Stomach smooth muscle (tissue), 2 donors: ENCODE data around the gene COL4A2.

Source experiments
- H3K27ac ChIP-seq: one replicate; pipeline ENCODE4 v1.7.0; 2013; ENCODE audit warnings: mild to moderate bottlenecking, low read length, inconsistent platforms
- H3K27me3 ChIP-seq, 2 donors: one replicate each; pipeline ENCODE4 v1.7.0; 2013; ENCODE audit warnings: low read length in 2 of 2; ENCODE audit not compliant: insufficient read depth in 2 of 2, control insufficient read depth in 1 of 2
- H3K36me3 ChIP-seq, 2 donors: one replicate each; pipeline ENCODE4 v1.7.0; 2013; ENCODE audit warnings: low read length in 2 of 2; ENCODE audit not compliant: control insufficient read depth in 2 of 2, insufficient read depth in 2 of 2
- H3K4me1 ChIP-seq: one replicate; pipeline ENCODE4 v1.7.0; 2013; ENCODE audit warnings: low read length; ENCODE audit not compliant: control insufficient read depth, insufficient read depth
- H3K4me3 ChIP-seq, 2 donors: one replicate each; pipeline ENCODE4 v1.7.0; 2013; ENCODE audit warnings: low read length in 2 of 2
- H3K9ac ChIP-seq, 2 donors: one replicate each; pipeline ENCODE4 v1.7.0; 2013; ENCODE audit warnings: low read length in 2 of 2, mild to moderate bottlenecking in 1 of 2
- H3K9me3 ChIP-seq, 2 donors: one replicate each; pipeline ENCODE4 v1.7.0; 2013; ENCODE audit warnings: low read length in 2 of 2; ENCODE audit not compliant: control insufficient read depth in 2 of 2
- donor health status: healthy.
- donor health status: Pancreatic carcinoma.

COL4A2 gene

DNA sequence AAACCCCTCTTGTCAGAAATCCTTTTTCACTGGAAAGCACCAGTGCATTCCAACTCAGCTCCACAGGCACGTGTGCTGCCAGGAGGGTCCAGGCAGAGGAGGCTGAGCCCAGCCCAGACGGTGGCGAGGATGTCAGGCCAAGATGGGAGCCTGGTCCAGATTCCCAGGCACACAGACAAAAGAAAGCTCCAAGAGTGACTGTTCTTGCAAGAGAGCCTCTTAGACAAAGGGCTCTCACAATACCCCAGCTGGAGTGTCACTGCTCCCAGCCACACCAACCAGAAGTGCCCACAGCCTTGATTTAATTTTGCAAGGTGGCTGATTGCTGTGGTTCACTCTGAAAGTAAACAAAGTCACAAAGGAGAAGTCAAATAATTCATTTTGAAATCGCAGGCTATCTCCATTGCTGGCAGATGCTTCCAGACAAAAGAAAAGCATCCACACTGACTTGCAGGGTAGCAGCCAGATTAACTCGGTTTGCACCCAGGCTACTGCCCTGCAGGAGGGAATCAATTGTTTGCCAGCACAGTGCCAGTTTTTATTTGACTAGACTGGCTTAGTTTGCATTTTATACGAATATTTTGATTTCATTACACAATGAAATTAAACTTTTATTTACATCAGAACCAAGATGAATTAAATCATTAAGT, 159.3 kb downstream of the COL4A2 start:
- no peaks in the 10 kb centered on the region for H3K27me3 ChIP-seq
- no peak overlapping the region for H3K4me3 ChIP-seq
- no peaks in the 10 kb centered on the region for H3K4me1 ChIP-seq
- H3K36me3 ChIP-seq: peaks cover 89 to 92% of the 10 kb centered on the region in 2 donors
- H3K27ac ChIP-seq: no peak overlapping the region
- H3K9ac ChIP-seq: no peak overlapping the region
- no peaks in the 10 kb centered on the region for H3K9me3 ChIP-seq

DNA sequence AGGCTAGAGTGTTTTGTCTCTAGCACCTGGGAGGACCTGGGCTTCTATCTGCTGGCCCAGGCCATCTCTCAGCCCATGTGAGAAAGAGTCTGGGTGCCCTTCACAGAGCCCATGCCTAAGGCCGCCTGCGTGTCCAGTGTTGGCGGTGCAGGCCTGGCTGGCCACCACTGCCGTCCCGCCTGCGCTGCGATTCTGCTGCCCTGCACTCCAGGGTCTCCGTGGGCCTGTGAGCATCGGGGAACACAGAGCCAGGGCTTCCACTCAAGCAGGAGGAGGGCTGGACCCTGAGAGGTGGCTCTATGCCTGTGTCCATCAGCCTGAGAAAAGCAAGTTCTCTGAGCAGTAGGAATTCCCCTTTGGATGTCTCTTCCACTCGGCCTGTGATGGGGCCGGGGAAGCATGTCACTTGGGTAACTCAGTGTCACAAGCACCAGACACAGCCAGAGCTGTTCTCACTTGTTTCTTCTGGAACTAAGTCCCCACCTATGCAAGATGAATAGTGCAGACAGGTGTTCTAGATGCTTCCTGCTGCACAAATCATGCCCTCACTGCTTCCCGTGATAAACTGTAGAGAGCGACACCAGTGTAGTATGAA, 160.5 kb downstream of the COL4A2 start:
- H3K4me1 ChIP-seq: peaks cover 5% of the 10 kb centered on the region
- H3K27ac ChIP-seq: no peak overlapping the region
- H3K4me3 ChIP-seq: no peak overlapping the region
- no peaks in the 10 kb centered on the region for H3K9me3 ChIP-seq
- no peaks in the 10 kb centered on the region for H3K27me3 ChIP-seq
- peaks cover 86 to 88% of the 10 kb centered on the region in 2 donors for H3K36me3 ChIP-seq
- no peak overlapping the region for H3K9ac ChIP-seq

DNA sequence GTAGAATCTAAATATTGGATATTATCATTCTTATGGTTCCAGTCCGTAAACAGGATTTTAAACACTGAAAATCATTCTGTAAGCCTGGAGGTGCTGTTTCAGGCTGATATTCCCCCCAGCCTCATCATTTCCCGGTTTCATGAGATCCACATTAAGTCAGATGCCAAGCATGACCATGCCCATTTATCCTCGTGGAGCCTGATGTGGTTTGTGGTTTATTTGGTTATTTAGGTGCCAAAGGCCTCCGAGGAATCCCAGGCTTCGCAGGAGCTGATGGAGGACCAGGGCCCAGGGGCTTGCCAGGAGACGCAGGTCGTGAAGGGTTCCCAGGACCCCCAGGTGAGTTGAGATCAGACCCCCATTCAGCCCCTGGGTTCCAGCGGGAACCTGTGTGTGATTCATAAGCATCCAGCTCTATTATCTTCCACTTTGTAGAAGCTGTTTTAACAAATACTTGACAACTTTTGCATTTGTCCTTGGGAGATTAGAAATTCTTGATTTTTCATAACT, 162.0 kb downstream of the COL4A2 start:
- no peak overlapping the region for H3K4me3 ChIP-seq
- H3K9ac ChIP-seq: no peak overlapping the region
- no peaks in the 10 kb centered on the region for H3K27me3 ChIP-seq
- H3K27ac ChIP-seq: no peak overlapping the region
- H3K4me1 ChIP-seq: peaks cover 5% of the 10 kb centered on the region
- peaks cover 78 to 85% of the 10 kb centered on the region in 2 donors for H3K36me3 ChIP-seq
- H3K9me3 ChIP-seq: no peaks in the 10 kb centered on the region

DNA sequence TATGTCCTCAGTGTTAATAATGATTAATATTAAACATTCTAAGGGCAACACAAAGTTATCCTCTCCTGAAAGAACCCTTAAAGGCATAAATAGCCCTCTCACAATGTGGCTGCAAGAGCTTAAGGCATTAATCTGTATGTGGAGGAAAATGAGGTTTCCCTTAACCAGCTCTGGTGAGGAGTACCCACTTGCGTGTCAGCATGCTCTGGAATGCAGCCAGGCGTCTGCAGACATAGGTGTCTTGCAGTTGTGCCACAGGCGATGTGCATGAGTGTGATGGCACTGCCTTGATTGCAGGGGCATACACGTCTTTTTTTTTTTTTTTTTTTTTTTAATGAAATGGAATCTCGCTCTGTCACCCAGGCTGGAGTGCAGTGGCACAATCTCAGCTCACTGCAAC, 162.5 kb downstream of the COL4A2 start:
- no peak overlapping the region for H3K4me3 ChIP-seq
- peaks cover 5% of the 10 kb centered on the region for H3K4me1 ChIP-seq
- peaks cover 79 to 86% of the 10 kb centered on the region in 2 donors for H3K36me3 ChIP-seq
- no peak overlapping the region for H3K27ac ChIP-seq
- H3K27me3 ChIP-seq: no peaks in the 10 kb centered on the region
- no peaks in the 10 kb centered on the region for H3K9me3 ChIP-seq
- H3K9ac ChIP-seq: no peak overlapping the region

DNA sequence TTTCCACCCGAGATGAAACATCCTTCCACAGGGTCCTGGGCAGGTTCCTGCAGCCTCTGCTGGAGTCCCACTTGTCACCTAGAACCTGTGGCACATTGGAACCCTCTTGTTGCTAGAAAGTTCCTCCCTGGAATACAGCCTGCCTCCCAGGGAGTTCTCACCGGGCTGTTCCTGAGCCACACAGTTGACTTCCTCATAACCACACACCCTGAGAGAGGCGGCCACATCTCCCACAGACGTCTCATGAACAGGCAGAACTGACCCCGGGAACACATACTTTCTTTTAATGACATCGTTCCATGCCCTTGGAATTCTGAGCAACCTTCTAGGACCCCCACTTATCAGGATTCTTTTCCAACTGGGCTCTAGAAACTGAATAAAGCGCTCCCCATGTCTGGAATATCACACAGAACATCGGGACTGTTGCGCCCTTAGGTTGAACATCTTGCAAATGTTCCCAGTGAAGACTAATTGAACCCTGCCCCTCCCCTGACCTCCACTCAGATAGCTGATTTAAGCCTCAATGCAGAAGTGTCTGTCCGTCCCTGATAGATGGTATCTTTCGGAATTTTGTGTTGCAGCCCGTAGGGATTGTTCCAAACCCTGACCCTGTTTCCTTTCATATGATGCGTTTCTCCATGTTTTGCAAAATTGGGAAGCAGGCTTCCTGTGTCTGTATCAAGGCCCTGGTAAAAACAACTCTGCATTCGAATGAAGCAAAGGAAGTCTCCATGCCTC, 163.4 kb downstream of the COL4A2 start:
- Histone ChIP-seq H3K9ac (no peak overlapping the region), H3K36me3 (peaks cover 80 to 88% of the 10 kb centered on the region in 2 donors), H3K4me3 (no peak overlapping the region), H3K9me3 (no peaks in the 10 kb centered on the region), H3K27me3 (no peaks in the 10 kb centered on the region), H3K27ac (no peak overlapping the region), H3K4me1 (peaks cover 5% of the 10 kb centered on the region)

DNA sequence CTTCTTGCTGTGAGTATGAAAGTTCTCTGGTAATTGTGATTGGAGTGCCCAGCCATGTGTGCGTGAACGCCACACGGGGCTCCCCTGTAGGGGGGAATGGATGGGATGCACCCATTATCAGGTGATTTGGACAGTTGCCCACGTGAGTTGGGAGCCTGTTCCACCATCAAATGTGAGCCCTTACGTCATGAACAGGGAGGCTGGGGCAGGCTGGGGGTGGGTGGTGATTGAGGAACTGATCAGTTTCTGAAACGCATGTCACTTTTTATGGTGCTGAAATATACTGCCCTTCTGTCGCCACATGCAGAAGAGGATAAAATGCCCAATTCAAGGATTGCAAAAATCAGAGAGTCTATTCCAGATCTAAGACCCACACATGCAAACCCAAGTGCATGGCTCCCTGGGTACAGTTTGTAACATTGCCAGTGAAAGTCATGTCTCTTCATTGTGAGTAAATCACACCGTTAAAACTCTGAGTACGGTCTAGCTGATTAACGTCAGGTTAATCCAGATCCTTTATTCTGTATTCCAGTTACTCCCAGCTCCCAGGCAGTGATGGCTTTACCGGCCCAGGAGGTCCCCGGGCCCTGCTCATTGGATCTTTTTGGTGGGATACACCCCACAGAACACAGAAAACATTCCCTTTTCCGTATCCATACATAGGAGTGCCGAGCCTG, 164.2 kb downstream of the COL4A2 start:
- Histone ChIP-seq H3K36me3 (peaks cover 80 to 88% of the 10 kb centered on the region in 2 donors), H3K9ac (no peak overlapping the region), H3K4me3 (no peak overlapping the region), H3K4me1 (peaks cover 5% of the 10 kb centered on the region), H3K9me3 (no peaks in the 10 kb centered on the region), H3K27ac (no peak overlapping the region), H3K27me3 (no peaks in the 10 kb centered on the region)

DNA sequence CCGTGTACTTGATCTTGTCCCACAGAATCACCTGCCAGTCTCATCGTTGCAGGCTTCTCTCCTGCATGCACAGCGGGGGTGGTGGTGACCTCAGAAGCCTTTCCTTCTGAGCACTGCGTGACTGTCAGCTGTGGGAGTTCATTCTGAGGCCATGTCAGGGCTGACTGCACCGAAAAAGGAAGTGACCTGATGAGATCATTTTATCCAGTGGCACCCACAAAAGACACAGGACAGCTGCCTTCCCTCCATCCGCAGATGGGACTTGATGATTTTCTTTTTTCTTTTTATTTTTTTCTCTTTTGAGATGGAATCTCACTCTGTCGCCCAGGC, 164.7 kb downstream of the COL4A2 start:
- Histone ChIP-seq H3K9ac (no peak overlapping the region), H3K36me3 (peaks cover 79 to 88% of the 10 kb centered on the region in 2 donors), H3K9me3 (no peaks in the 10 kb centered on the region), H3K4me3 (no peak overlapping the region), H3K27me3 (no peaks in the 10 kb centered on the region), H3K27ac (no peak overlapping the region), H3K4me1 (peaks cover 5% of the 10 kb centered on the region)

DNA sequence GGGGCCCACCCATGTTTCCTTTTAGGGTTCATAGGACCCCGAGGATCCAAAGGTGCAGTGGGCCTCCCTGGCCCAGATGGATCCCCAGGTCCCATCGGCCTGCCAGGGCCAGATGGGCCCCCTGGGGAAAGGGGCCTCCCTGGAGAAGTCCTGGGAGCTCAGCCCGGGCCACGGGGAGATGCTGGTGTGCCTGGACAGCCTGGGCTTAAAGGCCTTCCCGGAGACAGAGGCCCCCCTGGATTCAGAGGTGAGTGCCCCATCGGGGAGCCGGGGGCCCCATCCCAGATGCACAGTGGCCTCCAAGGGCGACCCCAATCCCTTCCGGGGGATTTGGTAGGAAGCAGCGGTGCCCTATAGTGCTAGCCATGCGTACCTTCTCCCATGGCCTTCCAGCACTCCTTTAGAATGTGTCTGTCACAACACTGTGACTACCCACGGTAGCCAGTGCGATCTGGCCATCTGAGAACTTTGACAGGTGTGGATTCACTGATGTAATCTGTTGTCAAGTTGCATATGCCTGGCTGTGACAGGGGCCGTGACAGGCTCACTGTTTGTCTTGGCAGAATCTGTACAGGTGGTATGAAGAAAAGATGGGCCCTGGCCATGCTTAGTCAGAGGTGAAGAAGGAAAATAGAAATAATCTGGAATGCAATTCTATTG, 165.9 kb downstream of the COL4A2 start:
- Histone ChIP-seq H3K27me3 (no peaks in the 10 kb centered on the region), H3K4me1 (peaks cover 8% of the 10 kb centered on the region), H3K9me3 (no peaks in the 10 kb centered on the region), H3K9ac (no peak overlapping the region), H3K27ac (no peak overlapping the region), H3K36me3 (peaks cover 77 to 78% of the 10 kb centered on the region in 2 donors), H3K4me3 (no peak overlapping the region)

DNA sequence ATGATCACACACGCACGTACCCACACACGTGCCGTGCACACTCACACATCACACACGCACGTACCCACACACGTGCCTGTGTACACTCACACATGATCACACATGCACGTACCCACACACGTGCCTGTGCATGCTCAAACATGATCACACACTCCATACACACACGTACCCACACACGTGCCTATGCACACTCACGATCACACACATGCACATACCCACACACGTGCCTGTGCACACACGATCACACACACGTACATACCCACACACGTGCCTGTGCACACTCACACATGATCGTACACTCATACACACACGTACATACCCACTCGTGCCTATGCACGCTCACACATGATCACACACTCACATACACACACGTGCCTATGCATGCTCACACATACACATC, 167.6 kb downstream of the COL4A2 start:
- Histone ChIP-seq H3K36me3 (peaks cover 71 to 72% of the 10 kb centered on the region in 2 donors), H3K9ac (no peak overlapping the region), H3K9me3 (no peaks in the 10 kb centered on the region), H3K4me1 (peaks cover 16% of the 10 kb centered on the region), H3K27me3 (no peaks in the 10 kb centered on the region), H3K27ac (no peak overlapping the region), H3K4me3 (no peak overlapping the region)

DNA sequence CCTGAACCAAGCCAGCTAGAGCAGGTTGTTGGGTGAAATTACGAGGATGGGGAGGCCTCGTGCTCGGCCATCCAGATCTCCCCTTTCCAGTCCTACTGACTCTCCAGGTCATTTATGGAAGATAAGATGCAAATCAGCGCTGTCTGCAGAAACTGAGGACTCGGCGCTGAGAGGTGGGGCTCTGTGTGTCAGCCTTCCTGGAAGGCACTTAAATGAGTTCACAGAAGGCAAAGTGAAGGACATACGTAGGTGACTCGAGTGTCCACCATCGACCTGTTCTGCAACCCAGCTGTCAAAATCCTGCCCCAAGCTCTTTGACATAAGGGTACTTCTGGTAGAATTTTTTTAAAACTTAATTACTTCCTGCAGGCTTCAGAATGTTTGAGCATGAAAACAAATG, 168.0 kb downstream of the COL4A2 start:
- no peak overlapping the region for H3K4me3 ChIP-seq
- no peaks in the 10 kb centered on the region for H3K9me3 ChIP-seq
- no peaks in the 10 kb centered on the region for H3K27me3 ChIP-seq
- H3K27ac ChIP-seq: no peak overlapping the region
- H3K4me1 ChIP-seq: peaks cover 20% of the 10 kb centered on the region
- H3K36me3 ChIP-seq: peaks cover 71 to 72% of the 10 kb centered on the region in 2 donors
- no peak overlapping the region for H3K9ac ChIP-seq
